GM13977 (cell line): ENCODE measurements around the gene OR5B3.
"Not testable (repeated sequence)": the region's sequence is repeated elsewhere in the genome, so short reads cannot be mapped to it uniquely, and the experiment has no call there.

Experiments used
- DNase-seq: peaks from one replicate; pipeline ENCODE4 v3.0.0; 2012; ENCODE audit warnings: low spot score
- in situ Hi-C: fragments of 300-500 bp; cut with MboI; formaldehyde crosslinking; loops from one replicate; pipeline ENCODE4 v1.12.0; 2022; ENCODE audit warnings: low sequenced_read_pairs, low pct_unique_long_range_greater_than_20kb, mixed read lengths, inconsistent platforms; ENCODE audit not compliant: unreplicated experiment
- TF ChIP-seq, protein P1 (sequence below): IDR thresholded peaks from 2 replicates; pipeline ENCODE4 v1.5.1; 2012; ENCODE audit warnings: mild to moderate bottlenecking, control low read depth; ENCODE audit not compliant: insufficient read depth; ENCODE audit errors: extremely low read depth, missing control alignments

The OR5B3 gene

DNA sequence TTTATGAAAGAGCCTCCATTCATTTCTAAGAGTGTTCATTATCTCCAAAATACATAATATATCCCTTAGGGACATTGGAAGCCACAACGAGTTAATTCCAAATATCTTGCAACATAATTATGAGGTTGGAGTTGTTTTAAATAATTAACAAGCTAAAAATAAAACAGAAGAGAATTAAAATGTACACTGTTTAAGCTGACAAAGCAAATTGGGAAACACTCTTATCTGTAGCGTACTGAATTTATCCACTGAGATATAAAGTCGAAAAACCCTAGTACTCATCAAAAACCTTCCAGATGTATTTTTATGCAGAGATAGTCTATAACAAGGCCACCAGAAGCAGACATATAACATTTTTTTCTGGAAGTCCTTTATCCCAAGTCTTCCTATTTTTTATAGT is 27.5 kb upstream of the OR5B3 start:
- DNase-seq: no peak
- in situ Hi-C loops: loop anchor here (25.0 kb wide), 1 partner anchor 97 kb away; no protein-coding TSS in a partner anchor
- TF ChIP-seq, protein P1, sequence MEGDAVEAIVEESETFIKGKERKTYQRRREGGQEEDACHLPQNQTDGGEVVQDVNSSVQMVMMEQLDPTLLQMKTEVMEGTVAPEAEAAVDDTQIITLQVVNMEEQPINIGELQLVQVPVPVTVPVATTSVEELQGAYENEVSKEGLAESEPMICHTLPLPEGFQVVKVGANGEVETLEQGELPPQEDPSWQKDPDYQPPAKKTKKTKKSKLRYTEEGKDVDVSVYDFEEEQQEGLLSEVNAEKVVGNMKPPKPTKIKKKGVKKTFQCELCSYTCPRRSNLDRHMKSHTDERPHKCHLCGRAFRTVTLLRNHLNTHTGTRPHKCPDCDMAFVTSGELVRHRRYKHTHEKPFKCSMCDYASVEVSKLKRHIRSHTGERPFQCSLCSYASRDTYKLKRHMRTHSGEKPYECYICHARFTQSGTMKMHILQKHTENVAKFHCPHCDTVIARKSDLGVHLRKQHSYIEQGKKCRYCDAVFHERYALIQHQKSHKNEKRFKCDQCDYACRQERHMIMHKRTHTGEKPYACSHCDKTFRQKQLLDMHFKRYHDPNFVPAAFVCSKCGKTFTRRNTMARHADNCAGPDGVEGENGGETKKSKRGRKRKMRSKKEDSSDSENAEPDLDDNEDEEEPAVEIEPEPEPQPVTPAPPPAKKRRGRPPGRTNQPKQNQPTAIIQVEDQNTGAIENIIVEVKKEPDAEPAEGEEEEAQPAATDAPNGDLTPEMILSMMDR: no peak

DNA sequence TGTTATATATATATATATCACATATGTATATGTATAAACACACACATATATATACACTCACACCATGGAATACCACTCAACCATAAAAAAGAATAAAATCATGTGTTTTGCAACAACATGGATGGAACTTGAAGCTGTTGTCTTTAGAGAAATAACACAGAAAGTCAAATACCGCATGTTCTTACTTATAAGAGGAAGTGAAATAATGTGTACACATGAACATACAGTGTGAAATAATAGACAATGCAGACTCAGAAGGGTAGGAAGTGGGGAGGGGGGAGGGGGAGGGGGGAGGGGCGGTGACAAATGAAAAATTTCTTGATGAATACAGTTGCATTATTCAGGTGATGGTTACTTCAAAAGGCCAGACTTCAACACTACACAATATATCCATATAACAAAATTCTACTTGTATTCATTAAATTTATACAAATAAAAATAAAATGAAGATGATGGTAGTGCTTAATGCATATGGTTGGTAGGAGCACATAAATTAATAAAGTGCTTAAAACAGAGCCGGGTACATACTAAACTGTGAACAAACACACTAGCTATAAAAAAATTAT is 27.0 kb upstream of the OR5B3 start:
- TF ChIP-seq, protein P1: no peak
- in situ Hi-C loops: loop anchor here (25.0 kb wide), 1 partner anchor 96 kb away; no protein-coding TSS in a partner anchor
- no peak for DNase-seq

DNA sequence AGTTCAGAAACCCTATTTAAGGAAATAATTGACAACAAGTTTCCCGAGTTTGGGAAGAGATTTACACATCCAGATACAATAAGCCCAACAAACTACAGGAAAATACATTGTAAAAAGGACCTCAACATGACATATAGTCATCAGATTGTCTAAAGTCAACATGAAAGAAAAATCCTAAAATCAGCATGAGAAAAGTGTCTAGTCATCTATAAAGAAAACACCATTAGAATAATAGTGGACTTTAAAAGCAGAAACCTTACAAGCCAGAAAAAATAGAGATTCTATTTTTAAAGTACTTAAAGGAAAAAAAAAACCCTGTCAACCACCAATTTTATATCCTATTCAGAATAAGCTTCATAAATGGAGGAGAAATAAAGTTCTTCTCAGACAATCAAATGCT is 22.6 kb upstream of the OR5B3 start:
- TF ChIP-seq, protein P1: no peak
- no peak for DNase-seq
- in situ Hi-C loops: loop anchor here (25.0 kb wide), 1 partner anchor 92 kb away; no protein-coding TSS in a partner anchor

DNA sequence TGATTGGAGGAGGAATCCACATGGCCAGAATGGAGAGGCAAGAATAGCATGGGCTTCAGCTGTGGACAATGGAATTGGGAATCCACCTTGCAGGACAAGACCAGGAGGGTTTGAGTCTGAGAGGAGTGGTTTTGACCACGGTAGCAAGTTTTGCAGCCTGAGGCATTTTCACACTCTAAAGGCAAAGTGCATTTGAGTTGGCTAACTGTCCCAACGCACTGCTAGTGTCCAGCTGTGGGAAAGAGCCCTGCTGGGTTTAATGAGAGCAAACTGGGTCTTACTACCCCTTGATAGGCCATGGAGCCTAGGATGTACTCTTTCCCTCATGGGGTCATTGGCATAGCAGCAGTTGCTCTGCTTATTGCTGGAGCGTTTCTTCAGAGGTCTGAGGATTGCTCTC is 21.3 kb upstream of the OR5B3 start, which contains the start of gene OR5B2:
TSS of gene OR5B2 (minus strand) at position 101 of the 400 bp plus-strand sequence. CDS start 4,860 bp downstream, outside the sequence.
- TF ChIP-seq, protein P1: no peak
- no peak for DNase-seq
- in situ Hi-C loops: loop anchor here (25.0 kb wide), 1 partner anchor 91 kb away; no protein-coding TSS in a partner anchor

DNA sequence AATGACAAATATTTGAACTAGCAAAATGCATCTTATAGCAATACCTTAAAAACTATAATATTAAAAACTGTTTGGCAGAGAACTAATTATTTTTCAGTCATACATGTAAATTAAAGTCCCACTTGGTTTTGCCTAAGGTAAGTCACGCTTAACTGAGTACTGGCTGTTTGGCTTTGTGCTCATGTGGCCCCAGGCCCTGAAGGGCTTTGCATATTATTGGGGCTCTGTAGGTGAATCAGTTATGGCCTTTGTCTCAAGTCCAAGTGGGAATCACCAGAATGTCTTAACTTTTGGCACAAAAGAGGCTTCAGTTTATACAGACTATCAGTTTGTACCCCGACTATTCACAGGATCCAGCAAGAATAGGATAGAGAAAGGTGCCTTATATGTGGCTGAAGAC is 7.1 kb downstream of the OR5B3 start:
- in situ Hi-C loops, DNase-seq: not testable (repeated sequence)

DNA sequence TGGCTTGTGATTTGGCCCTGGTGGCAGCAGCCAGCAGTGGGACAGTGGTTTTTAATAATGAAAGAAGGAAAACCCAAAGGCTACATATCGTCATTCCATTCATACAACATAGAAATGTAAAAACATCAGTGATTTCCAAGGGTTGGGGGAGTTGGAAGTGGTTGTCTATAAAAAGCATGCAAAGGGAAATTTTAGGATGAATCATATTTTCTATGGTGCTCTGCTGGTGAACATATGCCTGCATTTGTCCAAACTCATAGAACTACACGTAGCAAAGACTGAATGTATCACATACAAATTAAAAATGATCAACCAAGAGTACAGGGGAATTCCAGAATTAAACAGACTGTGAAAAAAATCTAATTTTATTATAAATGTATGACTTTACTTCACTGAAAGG is 11.1 kb downstream of the OR5B3 start:
- in situ Hi-C loops: no loop called here
- TF ChIP-seq, protein P1: no peak
- DNase-seq: no peak

DNA sequence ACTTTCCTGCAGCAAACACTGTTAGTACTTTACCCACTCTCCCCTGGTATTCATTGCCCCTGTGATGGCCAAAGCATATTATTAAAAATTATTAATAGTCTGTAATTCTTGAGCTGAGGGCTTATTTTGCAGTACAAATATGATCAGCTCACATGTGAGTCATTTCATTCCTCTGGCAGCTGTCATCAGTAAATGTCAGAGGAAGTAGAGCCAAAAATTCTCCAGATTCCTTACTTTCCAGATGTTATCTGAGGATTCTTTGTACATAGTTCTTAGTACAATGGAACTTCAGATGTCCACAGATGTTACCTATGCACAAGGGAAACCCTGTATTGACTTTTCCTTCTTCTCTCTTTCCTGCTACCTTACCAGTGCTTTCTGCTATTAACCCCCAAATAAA is 12.5 kb downstream of the OR5B3 start:
- TF ChIP-seq, protein P1: no peak
- in situ Hi-C loops: no loop called here
- no peak for DNase-seq
